ENCODE measurements around the gene LRP6.
"Not testable (repeated sequence)": the region's sequence is repeated elsewhere in the genome, so short reads cannot be mapped to it uniquely, and the experiment has no call there.

The LRP6 gene

DNA sequence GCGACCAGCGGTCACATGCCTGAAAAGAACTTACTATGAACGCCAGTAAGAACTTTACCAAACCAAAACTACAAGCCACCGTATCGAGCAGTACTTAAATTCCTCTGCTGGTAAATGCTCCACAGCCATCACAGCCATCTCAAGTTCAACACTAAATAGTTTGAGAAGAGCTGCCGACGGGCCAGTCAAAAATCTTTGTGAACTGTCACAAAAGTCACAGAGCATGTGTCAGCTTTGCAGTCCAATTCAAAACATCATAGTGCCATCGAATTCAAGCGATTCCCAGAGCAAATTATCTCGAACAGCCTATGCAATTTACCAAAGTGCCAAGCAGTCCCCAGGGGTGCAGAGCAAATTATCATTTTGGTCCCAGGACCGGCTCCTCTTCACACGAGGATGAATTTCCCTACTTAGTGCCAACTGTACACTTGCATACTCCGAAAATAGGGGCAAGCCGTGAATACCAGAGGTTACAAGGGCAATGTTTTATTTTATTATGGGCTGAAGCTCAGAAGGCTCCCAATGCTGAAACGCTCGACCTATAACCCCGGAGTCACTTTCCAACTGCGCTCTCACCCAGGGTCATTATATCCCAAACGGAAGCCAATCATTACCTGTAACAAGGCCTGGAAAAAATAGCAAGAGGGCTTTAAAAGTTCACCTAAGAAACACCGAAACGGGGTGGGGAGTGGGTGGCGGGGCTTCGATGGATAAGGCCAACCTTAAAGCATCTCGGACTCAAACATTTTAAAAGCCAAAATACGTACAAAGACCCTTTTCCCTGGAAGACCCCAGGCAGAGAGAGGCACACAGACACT lies 1.1 kb downstream of the LRP6 start:
- peak; percentile 18 to 53 for DNase-seq

DNA sequence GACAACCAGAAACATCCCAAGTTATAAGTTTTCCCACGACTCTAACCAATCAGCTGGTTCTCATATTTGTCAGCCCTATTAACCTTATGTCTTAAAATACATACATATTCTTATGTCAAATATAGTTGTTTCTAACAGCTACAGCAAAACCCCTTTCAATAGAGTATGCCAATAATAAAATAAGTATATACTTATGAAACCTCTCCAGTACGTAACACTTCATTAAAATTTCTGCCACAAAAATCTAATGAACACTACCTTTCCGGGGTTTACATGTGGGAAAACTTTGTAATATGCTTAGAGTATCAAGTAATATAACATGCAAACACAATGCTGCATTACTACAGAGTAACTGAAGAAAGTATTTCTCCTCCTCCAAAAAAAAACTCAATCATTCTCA lies 1.8 kb downstream of the LRP6 start:
- DNase-seq: no peak

DNA sequence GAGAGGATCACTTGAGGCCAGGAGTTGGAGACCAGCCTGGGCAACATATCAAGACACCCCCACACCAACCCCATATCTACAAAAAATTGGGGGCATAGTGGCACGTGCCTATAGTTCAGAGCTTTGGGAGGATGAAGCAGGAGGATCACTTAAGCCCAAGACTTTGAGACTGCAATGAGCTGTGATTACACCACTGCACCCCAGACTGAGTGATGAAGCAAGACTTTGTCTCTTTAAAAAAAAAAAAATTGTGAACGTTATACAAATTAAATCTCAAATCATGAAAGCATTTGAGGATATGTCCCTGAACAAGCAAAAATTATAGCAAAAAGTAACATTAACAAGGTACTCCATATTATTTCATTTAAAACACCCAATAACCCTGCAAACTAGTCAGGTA lies 2.9 kb downstream of the LRP6 start:
- no peak for DNase-seq

- not testable (repeated sequence) for DNase-seq
These were observed 10.5 kb downstream of the LRP6 start for GRCh38 chr12:12256291-12256757.

GRCh38 chr12:12254553-12254952 lies 12.3 kb downstream of the LRP6 start:
- no peak for DNase-seq

- no peak for DNase-seq
These were observed 17.4 kb downstream of the LRP6 start for GRCh38 chr12:12249216-12250050.

- no peak for DNase-seq
These were observed 19.3 kb downstream of the LRP6 start for GRCh38 chr12:12247584-12247983.

DNA sequence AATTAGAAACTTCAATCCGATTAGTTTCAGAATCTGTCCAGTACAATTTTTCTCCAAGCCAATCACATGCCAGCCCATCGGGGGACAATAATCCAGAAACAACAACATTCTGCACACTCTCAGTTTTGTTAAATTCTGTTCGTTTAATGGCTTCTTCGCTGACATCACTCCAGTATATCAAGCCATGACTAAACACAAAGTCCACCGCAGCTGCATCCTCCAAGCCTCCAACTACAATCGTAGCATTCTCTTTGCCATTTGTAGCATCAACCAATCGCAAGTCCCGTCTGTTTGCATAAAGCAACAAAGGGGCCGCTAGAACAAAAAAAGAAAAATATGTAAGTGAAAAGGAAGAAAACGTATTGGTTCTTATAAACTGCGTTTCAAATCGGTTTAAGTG lies 22.5 kb downstream of the LRP6 start:
- no peak for DNase-seq

DNA sequence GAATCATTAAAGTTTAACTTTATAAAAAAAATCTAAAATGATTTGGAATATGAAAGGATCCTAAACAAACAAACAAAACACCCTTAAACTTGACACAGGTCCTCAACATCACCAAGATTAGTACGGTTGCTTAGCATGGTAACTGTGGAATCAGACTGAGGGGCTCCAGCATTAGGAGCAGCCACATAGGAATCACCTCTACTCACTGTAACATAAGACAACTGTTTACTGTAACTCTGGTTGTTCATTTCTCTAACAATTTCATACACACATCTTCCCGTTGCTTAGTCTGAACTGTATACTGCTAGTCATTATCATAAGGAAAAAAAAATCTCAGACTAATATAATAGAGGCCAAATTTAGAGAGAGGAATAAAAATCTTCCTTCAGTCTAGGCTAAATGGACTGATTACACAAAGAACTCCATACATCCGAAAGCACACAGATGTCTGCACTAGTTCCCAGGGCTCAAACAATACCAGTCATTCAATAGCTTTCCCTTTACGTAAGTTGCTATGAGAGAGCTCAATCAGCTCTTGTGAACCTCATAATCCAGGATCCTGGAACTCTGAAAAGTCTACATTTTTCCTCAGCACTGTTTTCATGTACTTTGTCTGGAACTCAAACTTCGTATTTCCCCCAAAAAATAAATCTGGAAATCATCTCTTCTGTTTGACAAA lies 26.0 kb downstream of the LRP6 start:
- peak; percentile 70 to 83 for DNase-seq

- no peak for DNase-seq
These were observed 27.7 kb downstream of the LRP6 start for GRCh38 chr12:12239127-12239526.

DNA sequence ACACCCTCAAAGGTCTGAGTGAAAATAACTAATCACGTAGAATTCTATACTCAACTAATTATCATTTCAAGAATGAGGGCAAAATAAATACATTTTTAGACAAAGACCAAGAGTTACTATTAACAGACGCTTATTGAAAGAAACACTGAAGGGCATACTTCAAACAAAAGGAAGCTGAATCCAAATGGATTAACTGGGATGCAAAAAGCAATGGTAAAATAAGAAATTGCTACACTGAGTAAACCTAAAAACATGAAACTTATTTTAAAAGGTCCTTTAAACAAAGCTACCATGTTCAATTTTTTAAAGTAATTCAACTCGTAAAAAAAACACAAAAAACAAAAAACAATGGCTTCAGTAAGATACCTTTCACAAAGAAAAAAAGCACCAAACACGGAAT lies 28.2 kb downstream of the LRP6 start:
- no peak for DNase-seq

GRCh38 chr12:12236896-12237295 lies 29.9 kb downstream of the LRP6 start:
- DNase-seq: no peak

GRCh38 chr12:12230275-12230674 lies 36.6 kb downstream of the LRP6 start:
- DNase-seq: no peak

- DNase-seq: no peak
These were observed 37.2 kb downstream of the LRP6 start for GRCh38 chr12:12229556-12230092.

GRCh38 chr12:12228402-12228801 lies 38.4 kb downstream of the LRP6 start:
- no peak for DNase-seq

- DNase-seq: no peak
These were observed 40.7 kb downstream of the LRP6 start for GRCh38 chr12:12226187-12226586.

- DNase-seq: no peak
These were observed 42.5 kb downstream of the LRP6 start for GRCh38 chr12:12224240-12224940.

DNA sequence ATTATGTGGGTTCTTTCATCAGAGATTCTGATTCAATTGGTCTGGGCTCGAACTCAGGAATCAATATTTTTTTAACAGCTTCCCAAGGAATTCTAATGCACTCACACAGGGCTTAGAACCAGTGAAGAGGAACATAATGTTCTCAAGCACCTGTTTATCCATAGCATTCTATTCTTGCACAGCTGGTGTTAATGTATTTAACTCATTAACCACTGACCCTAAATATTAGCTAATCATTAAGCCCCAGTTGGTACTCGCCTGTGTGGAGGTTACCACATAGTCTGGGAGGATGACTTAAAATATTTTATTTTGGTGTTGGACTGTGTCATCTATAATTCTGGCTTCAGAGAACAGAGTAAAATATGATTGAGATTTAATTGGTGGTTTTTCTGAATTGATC lies 45.3 kb downstream of the LRP6 start:
- DNase-seq: no peak

- no peak for DNase-seq
These were observed 47.2 kb downstream of the LRP6 start for GRCh38 chr12:12219664-12220063.

DNA sequence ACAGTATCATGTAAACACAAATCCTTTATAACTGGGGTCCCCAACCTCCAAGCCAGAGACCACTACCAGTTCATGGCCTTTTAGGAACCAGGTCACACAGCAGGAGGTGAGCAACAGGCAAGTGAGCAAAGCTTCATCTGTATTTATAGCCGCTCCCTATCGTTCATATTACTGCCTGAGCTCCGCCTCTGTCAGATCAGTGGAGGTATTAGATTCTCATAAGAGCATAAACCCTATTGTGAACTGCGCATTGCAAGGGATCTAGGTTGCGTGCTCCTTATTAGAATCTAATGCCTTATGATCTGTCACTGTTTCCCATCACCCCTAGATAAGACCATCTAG lies 49.9 kb downstream of the LRP6 start:
- DNase-seq: no peak

- no peak for DNase-seq
These were observed 50.4 kb downstream of the LRP6 start for GRCh38 chr12:12216349-12217017.

DNA sequence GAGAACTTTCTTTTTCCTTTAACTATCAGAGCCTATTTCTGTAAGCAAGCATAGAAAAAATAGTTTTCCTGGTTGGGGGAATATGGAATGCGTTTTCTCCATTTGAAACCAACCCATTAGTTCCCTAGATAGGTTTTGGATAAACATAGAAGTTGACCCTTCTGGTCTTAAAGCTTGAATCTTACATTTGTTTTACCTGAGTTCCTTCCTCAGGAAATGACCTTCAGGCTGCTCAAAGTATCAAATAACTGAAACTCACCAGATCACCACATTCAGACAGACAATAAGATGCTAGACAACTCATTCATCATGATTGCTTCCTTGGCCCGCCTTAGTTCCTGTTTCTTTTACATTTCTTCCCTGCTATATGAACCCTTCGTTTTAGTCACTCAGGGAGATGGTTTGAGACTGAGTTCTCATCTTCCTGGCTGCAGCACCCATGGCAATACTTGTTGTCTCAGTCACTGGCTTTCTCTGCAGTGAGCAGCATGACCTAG lies 52.2 kb downstream of the LRP6 start:
- no peak for DNase-seq

All from NCI-H526 (cell line).